ENCODE measurements around the gene SLC22A3. TPM values are rescaled to one million over a fixed set of nuclear protein-coding genes. Genes with fewer than 3 reads are reported as not detected.

SLC22A3 gene
- total RNA-seq, 2 donors from 2014 or later: not detected

GRCh38 chr6:160500639-160501038, 152.5 kb downstream of the SLC22A3 start:
- Mint-ChIP-seq H3K27ac (no peak overlapping the region), H3K36me3 (ENCODE audit: low read depth) (peaks cover 16% of the 10 kb centered on the region), H3K27me3 (no peaks in the 10 kb centered on the region), H3K4me3 (no peak overlapping the region), H3K4me1 (peaks cover 2% of the 10 kb centered on the region)
- no peaks in the 10 kb centered on the region for H3K9me3 ChIP-seq (ENCODE audit: control insufficient read depth, low read length, poor library complexity, severe bottlenecking)
- ATAC-seq: no peak
- DNase-seq: no peak

Other genes starting within 250 kb of the SLC22A3 start
- gene SLC22A1, start 226.6 kb upstream of the SLC22A3 start, total RNA-seq: under 1 TPM; 0.21 to 0.45 TPM
- gene SLC22A2, start 89.6 kb upstream of the SLC22A3 start, total RNA-seq: not detected